Glutamatergic neuron (in vitro differentiated cells): ENCODE measurements around the gene OR10AD1. TPM values are rescaled to one million over a fixed set of nuclear protein-coding genes. Genes with fewer than 3 reads are reported as not detected.

Source experiments
- DNase-seq: peaks from one replicate; pipeline ENCODE4 v3.0.0; 2022
- H3K27ac Mint-ChIP-seq: one replicate; pipeline ENCODE4 v1.8.0; 2020; ENCODE audit warnings: mild to moderate bottlenecking, mixed read lengths, inconsistent platforms; ENCODE audit not compliant: unreplicated experiment
- H3K27me3 Mint-ChIP-seq: one replicate; pipeline ENCODE4 v1.8.0; 2020; ENCODE audit warnings: mild to moderate bottlenecking, moderate library complexity, mixed read lengths, inconsistent platforms; ENCODE audit not compliant: unreplicated experiment
- H3K36me3 Mint-ChIP-seq: one replicate; pipeline ENCODE4 v1.8.0; 2020; ENCODE audit warnings: mild to moderate bottlenecking, mixed read lengths, inconsistent platforms; ENCODE audit not compliant: unreplicated experiment
- H3K4me1 Mint-ChIP-seq: one replicate; pipeline ENCODE4 v1.8.0; 2020; ENCODE audit warnings: mild to moderate bottlenecking, low read depth, mixed read lengths, inconsistent platforms; ENCODE audit not compliant: unreplicated experiment
- H3K4me3 Mint-ChIP-seq: one replicate; pipeline ENCODE4 v1.8.0; 2020; ENCODE audit warnings: mild to moderate bottlenecking, mixed read lengths, inconsistent platforms; ENCODE audit not compliant: unreplicated experiment
- H3K9me3 Mint-ChIP-seq: one replicate; pipeline ENCODE4 v1.8.0; 2020; ENCODE audit warnings: mild to moderate bottlenecking, moderate library complexity, mixed read lengths, inconsistent platforms; ENCODE audit not compliant: unreplicated experiment
- CTCF ChIP-seq: fragments of 200-600 bp; sonication (generic); IDR thresholded peaks from one replicate; pipeline ENCODE4 v1.5.0; 2021; ENCODE audit not compliant: partially characterized antibody, unreplicated experiment
- total RNA-seq: library from RNA; stranded (reverse); fragmentation: NEBNext Ultra II Directional; extraction: Animal tissue kit (Norgen Biotek cat#: 25700); gene quantifications from one replicate; pipeline ENCODE4 v1.2.1, GENCODE V29; 2021; ENCODE audit not compliant: unreplicated experiment

The OR10AD1 gene
- total RNA-seq, 1 donor from 2014 or later: not detected

GRCh38 chr12:48184549-48184922 lies 18.6 kb downstream of the OR10AD1 start:
- no peak for DNase-seq

GRCh38 chr12:48183876-48184548 lies 19.1 kb downstream of the OR10AD1 start:
- DNase-seq: peak; percentile 38
- TF ChIP-seq CTCF: no peak
- H3K36me3 Mint-ChIP-seq: peaks cover 7% of the 10 kb centered on the region
- H3K27me3 Mint-ChIP-seq: peaks cover 17% of the 10 kb centered on the region
- H3K27ac Mint-ChIP-seq: peak overlapping the region; percentile 79
- H3K4me1 Mint-ChIP-seq: peaks cover 13% of the 10 kb centered on the region
- peak overlapping the region; percentile 92 for H3K4me3 Mint-ChIP-seq
- H3K9me3 Mint-ChIP-seq: peaks cover 12% of the 10 kb centered on the region

More at GRCh38 chr12:48184549-48184922, 18.6 kb downstream of the OR10AD1 start:
- Mint-ChIP-seq H3K9me3 (peaks cover 12% of the 10 kb centered on the region), H3K36me3 (peaks cover 7% of the 10 kb centered on the region), H3K4me1 (peaks cover 13% of the 10 kb centered on the region), H3K27me3 (peaks cover 17% of the 10 kb centered on the region), H3K27ac (peak overlapping the region; percentile 79), H3K4me3 (peak overlapping the region; percentile 92)
- TF ChIP-seq CTCF: no peak

GRCh38 chr12:48183091-48183875 lies 19.8 kb downstream of the OR10AD1 start, which contains the start of gene CCDC184:
Gene CCDC184 (plus strand): TSS chr12:48183644. CDS start chr12:48184123, 479 bp downstream.
- Mint-ChIP-seq H3K27me3 (peaks cover 20% of the 10 kb centered on the region), H3K36me3 (peaks cover 7% of the 10 kb centered on the region), H3K4me1 (peaks cover 13% of the 10 kb centered on the region), H3K9me3 (peaks cover 12% of the 10 kb centered on the region), H3K27ac (peak within 1 kb of the TSS; percentile 89), H3K4me3 (peak within 1 kb of the TSS; percentile 94)
- no peak for TF ChIP-seq CTCF
- DNase-seq: peak; percentile 82

- DNase-seq: no peak
Measured at GRCh38 chr12:48182631-48183030, 20.5 kb downstream of the OR10AD1 start.

More at GRCh38 chr12:48182631-48183030, 20.5 kb downstream of the OR10AD1 start:
- Mint-ChIP-seq H3K27ac (peak overlapping the region; percentile 89), H3K27me3 (peaks cover 20% of the 10 kb centered on the region), H3K4me3 (peak overlapping the region; percentile 94), H3K9me3 (peaks cover 12% of the 10 kb centered on the region), H3K36me3 (peaks cover 7% of the 10 kb centered on the region), H3K4me1 (peaks cover 13% of the 10 kb centered on the region)
- TF ChIP-seq CTCF: no peak
